HepG2 (cell line): ENCODE results near the gene BRCA1. TPM values are rescaled to one million over a fixed set of nuclear protein-coding genes. Genes with fewer than 3 reads are reported as not detected.

Source experiments
- CREB1 ChIP-seq, 2 experiments: fragments of 450-650 bp in 1 of 2; IDR thresholded peaks; 2 replicates each; pipeline ENCODE4 v1.6.1; 2016 to 2017; ENCODE audit warnings: control low read depth in 1 of 2, mild to moderate bottlenecking in 1 of 2, missing compliant biosample characterization in 1 of 2, missing genetic modification characterization in 1 of 2
- HES4 ChIP-seq: sonication (generic); formaldehyde crosslinking; IDR thresholded peaks from 2 replicates; pipeline ENCODE4 v1.9.0; 2021; ENCODE audit warnings: mild to moderate bottlenecking, missing genetic modification reagents, borderline replicate concordance
- HNRNPUL1 ChIP-seq: fragments of 200-400 bp; formaldehyde crosslinking; IDR thresholded peaks from 2 replicates; pipeline ENCODE4 v1.6.1; 2017; ENCODE audit warnings: low read depth, mild to moderate bottlenecking, low read length, moderate library complexity
- KLF9 ChIP-seq: IDR thresholded peaks from 2 replicates; pipeline ENCODE4 v1.6.1; 2016; ENCODE audit warnings: low read depth
- MAZ ChIP-seq, 2 experiments: sonication (generic) in 1 of 2; formaldehyde crosslinking in 1 of 2; IDR thresholded peaks; 2 replicates each; pipeline versions ENCODE4 v1.5.0 to v1.6.1; 2012 to 2020; ENCODE audit warnings: low read depth in 2 of 2, mild to moderate bottlenecking in 2 of 2, borderline replicate concordance in 1 of 2, improper control_type of control experiment in 1 of 2, low read length in 1 of 2, missing genetic modification reagents in 1 of 2, moderate library complexity in 1 of 2
- RERE ChIP-seq: IDR thresholded peaks from 2 replicates; pipeline ENCODE4 v1.6.1; 2016; ENCODE audit warnings: low read depth, missing genetic modification reagents, missing compliant biosample characterization
- SMARCE1 ChIP-seq: fragments of 450-650 bp; IDR thresholded peaks from 2 replicates; pipeline ENCODE4 v1.6.1; 2017; ENCODE audit warnings: borderline replicate concordance
- SRY ChIP-seq: sonication (generic); formaldehyde crosslinking; IDR thresholded peaks from 2 replicates; pipeline ENCODE4 v1.8.0; 2022; ENCODE audit warnings: mild to moderate bottlenecking, missing genetic modification reagents
- ZBTB40 ChIP-seq, 2 experiments: fragments of 450-650 bp in 1 of 2; sonication (generic) in 1 of 2; formaldehyde crosslinking in 1 of 2; IDR thresholded peaks; 2 replicates each; pipeline versions ENCODE4 v1.6.1 to v1.8.0; 2016 to 2022; ENCODE audit warnings: antibody characterized with exemption in 1 of 2, mild to moderate bottlenecking in 1 of 2, missing genetic modification reagents in 1 of 2
- ZFP41 ChIP-seq: sonication (generic); formaldehyde crosslinking; IDR thresholded peaks from 2 replicates; pipeline ENCODE4 v1.4.0; 2020; ENCODE audit warnings: mild to moderate bottlenecking, missing genetic modification reagents, borderline replicate concordance
- ZFP82 ChIP-seq: sonication (generic); formaldehyde crosslinking; IDR thresholded peaks from 2 replicates; pipeline ENCODE4 v1.5.1; 2020; ENCODE audit warnings: mild to moderate bottlenecking, missing genetic modification reagents, borderline replicate concordance
- ZKSCAN1 ChIP-seq: fragments of 150-350 bp; IDR thresholded peaks from 2 replicates; pipeline ENCODE4 v1.6.1; 2014; ENCODE audit warnings: low read length
- ZNF607 ChIP-seq: sonication (generic); formaldehyde crosslinking; IDR thresholded peaks from 2 replicates; pipeline ENCODE4 v1.5.1; 2020; ENCODE audit warnings: missing genetic modification reagents, mild to moderate bottlenecking, borderline replicate concordance
- ZNF777 ChIP-seq: sonication (generic); formaldehyde crosslinking; IDR thresholded peaks from 2 replicates; pipeline ENCODE4 v1.4.0; 2020; ENCODE audit warnings: missing genetic modification reagents
- polyA plus RNA-seq, 8 experiments: library from polyadenylated mRNA; depleted of rRNA in 3 of 8; stranded (reverse) in 7 of 8; unstranded in 1 of 8; fragments of >200 nt; fragmentation: Illumina TruSeq in 4 of 8; extraction: Trizol in 4 of 8; gene quantifications; 2 replicates each; pipeline versions ENCODE4 v1.2.1 to v1.2.3, GENCODE V29; 2011 to 2016; ENCODE audit warnings: low read depth in 4 of 8, missing spikeins in 1 of 8, mixed read lengths in 1 of 8; ENCODE audit not compliant: insufficient read depth in 1 of 8
- total RNA-seq, 5 experiments: library from RNA; depleted of rRNA; stranded (reverse); fragments of >200 nt; fragmentation: Illumina TruSeq; extraction: Trizol; gene quantifications; 2 replicates each; pipeline ENCODE4 v1.2.3, GENCODE V29; 2016; ENCODE audit warnings: low read depth in 1 of 5

BRCA1 gene
- total and polyA plus RNA-seq, 2 of the 13 experiments (the other 11 are each of a cell fraction or from before 2014, with no cell fraction given): 13.3 to 37.5 TPM

- TF ChIP-seq RERE (CRISPR knock-in tag) (no peak), ZBTB40 (IDR thresholded peaks at IDR 0.05) (no peak), ZBTB40 (CRISPR knock-in tag; IDR thresholded peaks at IDR 0.05) (no peak; the same call in 1 of the 2 replicates), CREB1 (IDR thresholded peaks at IDR 0.05) (no peak), CREB1 (CRISPR knock-in tag; IDR thresholded peaks at IDR 0.05) (no peak), SMARCE1 (no peak), KLF9 (CRISPR knock-in tag) (no peak), MAZ (IDR thresholded peaks at IDR 0.05; ENCODE audit: borderline replicate concordance, low read depth, low read length) (no peak), MAZ (CRISPR knock-in tag; IDR thresholded peaks at IDR 0.05; ENCODE audit: low read depth) (peak; percentile 57; the same call in 1 of the 2 replicates), HNRNPUL1 (no peak), ZNF777 (CRISPR knock-in tag) (no peak), HES4 (no peak), ZKSCAN1 (no peak), ZFP41 (CRISPR knock-in tag) (no peak), SRY (CRISPR knock-in tag) (no peak; the same call in 1 of the 2 replicates), ZFP82 (CRISPR knock-in tag) (no peak), ZNF607 (CRISPR knock-in tag) (no peak; the same call in 1 of the 2 replicates)
Measured at GRCh38 chr17:43134774-43135453, 9.8 kb upstream of the BRCA1 start (continued).
